Measurements from ENCODE around the gene ERLIN1. TPM values are rescaled to one million over a fixed set of nuclear protein-coding genes. Genes with fewer than 3 reads are reported as not detected.

Gene ERLIN1
- total RNA-seq, 1 donor from 2014 or later = 29.5 TPM

GRCh38 chr10:100168313-100168643, 17.6 kb downstream of the ERLIN1 start:
- ATAC-seq = no peak

GRCh38 chr10:100167553-100168312, 18.1 kb downstream of the ERLIN1 start:
- ATAC-seq = no peak

GRCh38 chr10:100163704-100164621, 21.9 kb downstream of the ERLIN1 start:
- no peak for ATAC-seq

- no peak for ATAC-seq
Measured at GRCh38 chr10:100162696-100163095, 23.1 kb downstream of the ERLIN1 start.

- no peak for ATAC-seq
Measured at GRCh38 chr10:100158044-100158805, 27.6 kb downstream of the ERLIN1 start.

- peak; percentile 88 for ATAC-seq
Measured at GRCh38 chr10:100157156-100157555, 28.7 kb downstream of the ERLIN1 start.

GRCh38 chr10:100155936-100156335, 29.9 kb downstream of the ERLIN1 start:
- no peak for ATAC-seq

GRCh38 chr10:100154666-100155065, 31.2 kb downstream of the ERLIN1 start:
- ATAC-seq = no peak

- no peak for ATAC-seq
Measured at GRCh38 chr10:100153239-100153825, 32.5 kb downstream of the ERLIN1 start.

GRCh38 chr10:100151723-100152300, 34.0 kb downstream of the ERLIN1 start:
- no peak for ATAC-seq

GRCh38 chr10:100148353-100149211, 37.2 kb downstream of the ERLIN1 start:
- ATAC-seq = peak; percentile 97

- peak; percentile 46 for ATAC-seq
Measured at GRCh38 chr10:100146875-100147650, 38.8 kb downstream of the ERLIN1 start.

GRCh38 chr10:100146398-100146797, 39.4 kb downstream of the ERLIN1 start:
- ATAC-seq = peak; percentile 40

- ATAC-seq = no peak
Measured at GRCh38 chr10:100143756-100144155, 42.1 kb downstream of the ERLIN1 start.

- no peak for ATAC-seq
Measured at GRCh38 chr10:100141446-100142087, 44.3 kb downstream of the ERLIN1 start.

- no peak for ATAC-seq
Measured at GRCh38 chr10:100140070-100140469, 45.8 kb downstream of the ERLIN1 start.

- no peak for ATAC-seq
Measured at GRCh38 chr10:100138921-100139496, 46.8 kb downstream of the ERLIN1 start.

- ATAC-seq = no peak
Measured at GRCh38 chr10:100135486-100135885, 50.3 kb downstream of the ERLIN1 start.

GRCh38 chr10:100133801-100134200, 52.0 kb downstream of the ERLIN1 start:
- no peak for ATAC-seq
